Islet of Langerhans (tissue), 1 donor: Measurements from ENCODE around the gene SH3PXD2A.
"Not testable (repeated sequence)": the region's sequence is repeated elsewhere in the genome, so short reads cannot be mapped to it uniquely, and the experiment has no call there.

Experiments
- FAIRE-seq: peaks from one replicate; lab custom pipeline; 2011; peaks lifted over from hg19 to GRCh38; lab: Jason Lieb, UNC

Gene SH3PXD2A

DNA sequence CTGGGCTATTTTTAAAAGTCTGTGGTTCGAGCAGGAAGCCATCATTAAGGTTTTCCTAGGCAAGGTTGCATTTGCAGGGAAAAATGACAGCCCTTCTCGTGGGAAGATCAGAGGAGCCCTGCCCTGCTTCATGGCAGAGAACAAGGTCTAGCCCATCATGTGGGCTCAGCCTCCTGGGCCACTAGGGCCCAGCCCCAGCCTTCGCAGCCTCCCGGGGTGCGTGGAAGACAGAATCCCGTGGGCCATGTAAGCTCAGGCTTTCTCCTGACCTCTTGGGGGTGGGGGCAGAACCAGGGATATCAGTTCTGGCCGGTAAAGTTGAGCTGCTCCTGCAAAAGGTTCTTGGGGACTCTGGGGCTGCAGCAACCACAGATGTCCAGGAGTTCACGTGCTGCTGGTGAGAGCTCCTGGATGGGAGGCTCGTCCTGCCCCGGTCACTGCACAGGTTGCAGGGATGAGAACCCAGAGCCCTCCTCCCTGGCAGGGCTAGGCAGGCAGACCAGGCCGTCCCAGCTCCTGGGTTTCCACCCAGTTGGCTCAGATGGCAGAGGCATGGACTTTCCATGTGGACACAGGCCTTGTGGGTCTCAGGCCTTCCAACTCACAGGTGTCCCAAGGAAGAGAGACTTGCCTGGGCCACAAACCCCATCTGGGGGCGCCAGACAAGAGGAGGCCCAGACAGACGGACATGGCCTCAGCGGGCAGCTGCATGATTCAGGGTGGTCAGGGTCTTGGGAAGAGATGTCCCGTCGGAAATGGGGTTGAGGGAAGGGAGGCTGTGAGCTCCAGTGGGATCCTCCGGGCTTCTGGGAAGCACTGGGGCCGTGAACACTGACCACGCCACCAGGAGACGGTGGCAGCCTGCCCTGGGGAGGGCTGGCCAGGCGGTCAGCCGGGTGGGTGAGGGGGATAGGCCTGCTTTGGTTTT, 235.7 kb downstream of the SH3PXD2A start:
- FAIRE-seq, result no peak

GRCh38 chr10:103618575-103619423, 236.6 kb downstream of the SH3PXD2A start:
- FAIRE-seq, result no peak

- FAIRE-seq, result no peak
Measured at GRCh38 chr10:103617602-103618385, 237.6 kb downstream of the SH3PXD2A start.

DNA sequence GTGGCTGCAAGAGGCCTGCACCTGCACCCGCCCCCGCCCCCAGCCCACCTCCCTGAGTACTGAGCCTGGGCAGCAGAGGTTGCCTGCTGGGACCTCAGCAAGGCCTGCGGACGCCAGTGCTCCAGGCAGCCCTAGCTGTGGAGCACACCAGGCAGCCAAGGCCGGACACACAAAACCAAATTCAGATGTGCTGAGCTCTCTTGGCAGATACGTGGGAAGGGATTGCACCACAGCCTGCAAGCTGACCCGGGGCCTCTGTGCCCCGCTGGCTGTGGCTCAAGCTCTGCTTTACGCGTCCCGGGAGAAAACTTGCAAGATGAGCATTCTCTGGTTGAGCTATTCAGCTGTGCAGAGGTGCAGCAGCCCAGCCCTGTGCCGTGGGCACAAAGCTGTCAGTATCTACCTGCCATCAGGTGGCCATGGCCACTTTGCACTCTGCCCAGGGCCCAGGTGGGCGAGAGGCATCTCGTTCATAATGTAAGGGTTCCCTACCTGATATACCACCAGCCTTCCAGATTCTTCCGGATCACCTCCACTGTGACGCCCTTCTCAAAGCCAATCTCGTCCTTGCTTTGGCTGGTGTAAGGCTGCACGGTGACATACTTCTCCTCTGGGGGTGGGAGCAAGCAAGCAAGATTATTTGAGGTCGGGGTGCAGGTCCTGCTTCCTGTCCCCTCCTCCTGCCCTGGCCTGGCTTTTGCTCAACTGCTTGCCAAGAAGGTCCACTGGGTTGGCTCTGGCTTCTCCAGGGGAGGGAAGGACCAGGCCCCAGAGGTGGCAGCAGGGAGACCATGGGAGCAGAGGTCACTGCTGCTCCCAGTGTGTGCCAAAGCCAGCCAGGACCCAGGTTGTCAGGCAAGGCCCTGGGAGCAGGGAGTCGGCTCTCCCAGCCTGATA, 238.4 kb downstream of the SH3PXD2A start:
- no peak for FAIRE-seq

- FAIRE-seq, result no peak
Measured at GRCh38 chr10:103614306-103615158, 240.8 kb downstream of the SH3PXD2A start.

DNA sequence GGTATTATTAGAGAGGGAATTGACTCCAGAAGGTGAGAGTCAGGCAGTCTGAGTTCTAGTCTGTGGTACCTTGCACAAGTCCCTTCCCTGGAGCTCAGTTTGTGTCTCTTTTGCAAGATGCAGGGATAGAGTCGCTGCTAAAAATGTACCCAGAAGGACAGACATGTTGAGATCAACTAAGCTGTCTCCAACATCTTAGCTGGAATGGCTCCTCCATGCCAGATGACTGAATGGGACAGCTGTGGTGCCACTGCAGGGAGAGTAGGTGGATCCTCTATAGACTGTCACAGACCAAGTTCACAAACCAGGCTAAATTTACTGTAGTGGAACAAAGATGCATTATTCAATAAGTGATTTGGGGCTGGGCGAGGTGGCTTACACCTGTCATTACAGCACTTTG, 241.8 kb downstream of the SH3PXD2A start:
- no peak for FAIRE-seq

- no peak for FAIRE-seq
Measured at GRCh38 chr10:103612462-103613365, 242.7 kb downstream of the SH3PXD2A start.

DNA sequence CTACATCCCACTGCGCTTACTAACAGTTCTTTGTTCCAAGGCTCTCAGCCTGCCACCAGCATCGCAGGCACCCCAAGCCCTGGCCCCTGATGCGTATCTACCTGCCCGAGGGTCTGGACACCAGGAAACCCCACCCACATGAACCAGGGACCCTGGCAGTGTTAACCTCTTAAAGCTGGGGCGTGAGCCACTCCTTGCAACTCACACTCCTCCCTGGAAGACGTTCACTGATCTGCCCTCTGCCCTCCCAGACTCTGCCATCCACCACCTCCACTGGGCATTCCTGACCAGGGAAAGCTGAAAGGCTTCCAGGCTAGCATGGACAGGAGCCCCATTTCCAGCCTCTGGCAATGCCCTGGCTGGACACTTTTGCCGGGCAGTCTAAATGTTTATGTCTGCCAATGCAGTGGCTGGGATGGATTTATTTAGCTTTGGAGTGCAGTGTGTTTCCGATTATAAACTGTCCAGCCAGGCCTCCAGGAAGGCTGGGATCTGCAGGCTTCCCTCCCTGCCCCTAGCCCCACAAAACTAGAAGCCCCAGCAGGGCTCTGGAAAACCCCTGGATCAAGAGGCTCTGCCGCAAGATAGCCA, 244.4 kb downstream of the SH3PXD2A start:
- FAIRE-seq, result no peak

GRCh38 chr10:103610083-103610472, 245.3 kb downstream of the SH3PXD2A start:
- no peak for FAIRE-seq

DNA sequence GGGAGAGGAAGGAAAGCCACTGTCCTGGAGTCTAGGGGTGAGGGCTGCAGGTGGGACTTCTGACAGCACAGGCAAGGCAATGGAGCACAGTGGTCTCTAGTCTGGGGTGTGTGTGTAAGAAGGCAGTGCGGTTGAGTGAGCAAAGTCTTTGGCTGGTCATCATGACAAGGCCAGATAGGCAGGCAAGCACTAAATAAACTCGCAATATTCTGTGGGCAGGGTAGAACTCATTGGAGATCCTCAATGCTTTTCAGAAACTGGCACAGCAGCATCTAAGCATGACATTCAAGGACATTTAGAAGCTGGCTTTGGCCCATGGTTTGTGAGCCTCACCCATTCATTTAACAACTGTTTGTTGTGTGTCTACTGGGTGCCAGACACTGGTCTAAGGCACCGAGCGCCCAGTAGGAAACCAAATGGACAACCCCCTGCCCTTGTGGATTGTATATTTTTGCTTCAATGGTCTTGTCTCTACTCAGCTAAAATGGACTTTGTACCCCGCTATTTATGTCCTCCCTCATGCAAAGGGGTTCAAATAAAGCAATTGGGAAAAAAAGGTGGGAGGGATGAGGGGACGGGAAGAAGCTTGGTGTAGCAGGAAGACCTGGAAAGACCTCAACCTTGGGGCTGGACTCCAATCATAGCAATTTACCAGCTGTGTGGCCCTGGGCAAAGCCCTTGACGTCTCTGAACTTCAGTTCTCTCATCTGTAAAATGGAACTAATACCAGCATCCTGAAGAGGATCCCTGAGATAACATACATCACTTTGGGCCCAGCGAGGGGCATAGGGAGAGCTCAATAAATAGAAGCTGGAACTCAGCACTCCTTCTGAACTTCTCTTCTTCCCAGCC, 245.9 kb downstream of the SH3PXD2A start:
- FAIRE-seq, result no peak

DNA sequence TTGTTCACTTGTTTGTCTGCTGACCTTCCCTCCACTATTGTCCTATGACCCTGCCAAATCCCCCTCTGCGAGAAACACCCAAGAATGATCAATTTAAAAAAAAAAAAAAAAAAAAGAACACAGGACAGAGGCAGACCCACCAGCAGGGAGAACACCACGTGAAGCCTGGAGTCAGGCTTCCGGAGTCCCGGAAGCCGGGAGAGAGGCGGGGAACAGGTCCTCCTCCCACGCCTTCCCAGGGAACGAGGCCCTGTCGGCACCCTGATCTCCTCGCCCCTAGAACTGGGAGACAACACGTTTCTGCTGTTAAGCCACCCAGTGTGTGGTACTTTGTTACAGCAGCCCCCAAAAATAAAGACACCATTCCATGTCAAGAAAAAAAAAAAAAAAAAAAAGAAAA, 247.3 kb downstream of the SH3PXD2A start:
- not testable (repeated sequence) for FAIRE-seq

DNA sequence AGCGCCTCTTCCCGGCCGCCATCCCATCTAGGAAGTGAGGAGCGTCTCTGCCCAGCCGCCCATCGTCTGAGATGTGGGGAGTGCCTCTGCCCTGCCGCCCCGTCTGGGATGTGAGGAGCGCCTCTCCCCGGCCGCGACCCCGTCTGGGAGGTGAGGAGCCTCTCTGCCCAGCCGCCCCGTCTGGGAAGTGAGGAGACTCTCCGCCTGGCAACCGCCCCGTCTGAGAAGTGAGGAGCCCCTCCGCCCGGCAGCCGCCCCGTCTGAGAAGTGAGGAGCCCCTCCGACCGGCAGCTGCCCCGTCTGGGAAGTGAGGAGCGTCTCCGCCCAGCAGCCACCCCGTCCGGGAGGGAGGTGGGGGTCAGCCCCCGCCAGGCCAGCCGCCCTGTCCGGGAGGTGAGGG, 248.3 kb downstream of the SH3PXD2A start:
- FAIRE-seq, result not testable (repeated sequence)

- FAIRE-seq, result not testable (repeated sequence)
Measured at GRCh38 chr10:103606097-103606438, 249.3 kb downstream of the SH3PXD2A start.

- no peak for FAIRE-seq
Measured at GRCh38 chr10:103605359-103606096, 249.8 kb downstream of the SH3PXD2A start.

- FAIRE-seq, result no peak
Measured at GRCh38 chr10:103603382-103603781, 252.0 kb downstream of the SH3PXD2A start.

- FAIRE-seq, result no peak
Measured at GRCh38 chr10:103602852-103603155, 252.6 kb downstream of the SH3PXD2A start.
